Breast epithelium (tissue), 3 donors: ENCODE measurements around the gene PTGES3.

Experiments used
- CTCF ChIP-seq, 3 donors: fragments of 450-650 bp; IDR thresholded peaks; one replicate each; pipeline ENCODE4 v1.5.1; 2016 to 2017; ENCODE audit warnings: antibody characterized with exemption in 3 of 3, mild to moderate bottlenecking in 3 of 3, moderate library complexity in 3 of 3
- POLR2A ChIP-seq: fragments of 450-650 bp; IDR thresholded peaks from one replicate; pipeline ENCODE4 v1.6.1; 2016; ENCODE audit warnings: antibody characterized with exemption, mild to moderate bottlenecking, moderate library complexity

- TF ChIP-seq CTCF (IDR thresholded peaks at IDR 0.05) (no peak), POLR2A (no peak)
These were observed 31.0 kb upstream of the PTGES3 start for GRCh38 chr12:56719056-56719455.
